ENCODE data around the gene AGMO. TPM values are rescaled to one million over a fixed set of nuclear protein-coding genes. Genes with fewer than 3 reads are reported as not detected.

Gene AGMO
- total RNA-seq: not detected
- total RNA-seq (2013): not detected

- H3K36me3 Mint-ChIP-seq: no peaks in the 10 kb centered on the region
- H3K27ac Mint-ChIP-seq: no peak within 1 kb of the TSS
- H3K4me3 Mint-ChIP-seq: no peak within 1 kb of the TSS
- Histone ChIP-seq H3K9me3 (ENCODE audit: control insufficient read depth, insufficient read depth, low read length) (peaks cover 4% of the 10 kb centered on the region), H3K27me3 (ENCODE audit: control insufficient read depth, insufficient read depth, low read length) (no peaks in the 10 kb centered on the region), H3K4me3 (ENCODE audit: low read length) (no peak within 1 kb of the TSS), H3K36me3 (ENCODE audit: control insufficient read depth, insufficient read depth, low read length) (no peaks in the 10 kb centered on the region), H3K27ac (ENCODE audit: low read length) (no peak within 1 kb of the TSS), H3K4me1 (ENCODE audit: control insufficient read depth, insufficient read depth, low read length) (no peaks in the 10 kb centered on the region)
- ATAC-seq (no peak), DNase-seq (no peak)
- WGBS (ENCODE audit: insufficient coverage): 77% methylated on average over 3 of the region's 5 CpGs
- TF ChIP-seq CTCF (IDR thresholded peaks at IDR 0.05): no peak
- H3K9me3 Mint-ChIP-seq: peaks cover 8 to 14% of the 10 kb centered on the region in 2 donors
- no peaks in the 10 kb centered on the region for H3K4me1 Mint-ChIP-seq
- intact Hi-C loops (cut with micrococcal nuclease): no loop called here
- H3K27me3 Mint-ChIP-seq (ENCODE audit: low read depth in 2 of 2): no peaks in the 10 kb centered on the region
Measured at GRCh38 chr7:15561835-15562234, at the start of gene AGMO. Gene AGMO, minus strand, starts transcription at chr7:15562015.

GRCh38 chr7:15610503-15610902 is 48.7 kb upstream of the AGMO start:
- WGBS (ENCODE audit: insufficient coverage): 87% methylated on average over 2 of the region's 2 CpGs
- no peaks in the 10 kb centered on the region for H3K27me3 ChIP-seq (ENCODE audit: control insufficient read depth, insufficient read depth, low read length)
- ATAC-seq: no peak
- intact Hi-C loops (cut with micrococcal nuclease): no loop called here
- TF ChIP-seq CTCF (IDR thresholded peaks at IDR 0.05): no peak
- H3K4me3 ChIP-seq (ENCODE audit: low read length): no peak overlapping the region
- no peaks in the 10 kb centered on the region for H3K36me3 ChIP-seq (ENCODE audit: control insufficient read depth, insufficient read depth, low read length)
- Mint-ChIP-seq H3K4me1 (no peaks in the 10 kb centered on the region), H3K27me3 (ENCODE audit: low read depth in 2 of 2) (no peaks in the 10 kb centered on the region), H3K9me3 (peaks cover 1 to 10% of the 10 kb centered on the region in 2 donors), H3K27ac (no peak overlapping the region), H3K36me3 (no peaks in the 10 kb centered on the region), H3K4me3 (no peak overlapping the region)
- H3K9me3 ChIP-seq (ENCODE audit: control insufficient read depth, insufficient read depth, low read length): no peaks in the 10 kb centered on the region
- H3K4me1 ChIP-seq (ENCODE audit: control insufficient read depth, insufficient read depth, low read length): no peaks in the 10 kb centered on the region
- no peak overlapping the region for H3K27ac ChIP-seq (ENCODE audit: low read length)
- no peak for DNase-seq

- intact Hi-C loops (cut with micrococcal nuclease): no loop called here
- Histone ChIP-seq H3K4me1 (ENCODE audit: control insufficient read depth, insufficient read depth, low read length) (no peaks in the 10 kb centered on the region), H3K27me3 (ENCODE audit: control insufficient read depth, insufficient read depth, low read length) (no peaks in the 10 kb centered on the region), H3K4me3 (ENCODE audit: low read length) (no peak overlapping the region), H3K9me3 (ENCODE audit: control insufficient read depth, insufficient read depth, low read length) (no peaks in the 10 kb centered on the region), H3K36me3 (ENCODE audit: control insufficient read depth, insufficient read depth, low read length) (no peaks in the 10 kb centered on the region), H3K27ac (ENCODE audit: low read length) (no peak overlapping the region)
- no peaks in the 10 kb centered on the region for H3K4me1 Mint-ChIP-seq
- no peaks in the 10 kb centered on the region for H3K27me3 Mint-ChIP-seq (ENCODE audit: low read depth in 2 of 2)
- H3K27ac Mint-ChIP-seq: no peak overlapping the region
- no peak for ATAC-seq
- H3K9me3 Mint-ChIP-seq: peaks cover 0 to 7% of the 10 kb centered on the region in 2 donors
- DNase-seq: no peak
- no peak overlapping the region for H3K4me3 Mint-ChIP-seq
- H3K36me3 Mint-ChIP-seq: no peaks in the 10 kb centered on the region
- TF ChIP-seq CTCF (IDR thresholded peaks at IDR 0.05): no peak
- WGBS (ENCODE audit: insufficient coverage): 77% methylated on average over 2 of the region's 2 CpGs
Measured at GRCh38 chr7:15609287-15609686, 47.5 kb upstream of the AGMO start.

- H3K4me3 Mint-ChIP-seq: no peak overlapping the region
- no peaks in the 10 kb centered on the region for H3K36me3 Mint-ChIP-seq
- no peaks in the 10 kb centered on the region for H3K4me1 Mint-ChIP-seq
- Histone ChIP-seq H3K36me3 (ENCODE audit: control insufficient read depth, insufficient read depth, low read length) (no peaks in the 10 kb centered on the region), H3K27me3 (ENCODE audit: control insufficient read depth, insufficient read depth, low read length) (no peaks in the 10 kb centered on the region), H3K4me1 (ENCODE audit: control insufficient read depth, insufficient read depth, low read length) (no peaks in the 10 kb centered on the region), H3K9me3 (ENCODE audit: control insufficient read depth, insufficient read depth, low read length) (no peaks in the 10 kb centered on the region), H3K27ac (ENCODE audit: low read length) (no peak overlapping the region), H3K4me3 (ENCODE audit: low read length) (no peak overlapping the region)
- no peak for ATAC-seq
- DNase-seq: no peak
- no peaks in the 10 kb centered on the region for H3K27me3 Mint-ChIP-seq (ENCODE audit: low read depth in 2 of 2)
- H3K27ac Mint-ChIP-seq: no peak overlapping the region
- intact Hi-C loops (cut with micrococcal nuclease): no loop called here
- no peak for TF ChIP-seq CTCF (IDR thresholded peaks at IDR 0.05)
- WGBS (ENCODE audit: insufficient coverage): 88% methylated on average over 2 of the region's 5 CpGs
- H3K9me3 Mint-ChIP-seq: peaks cover 6 to 11% of the 10 kb centered on the region in 2 donors
Measured at GRCh38 chr7:15607529-15608210, 45.9 kb upstream of the AGMO start.

Measured in natural killer cell (primary cell).